HUES64 (cell line): ENCODE measurements around the gene PGAP3.
"Not testable (repeated sequence)": the region's sequence is repeated elsewhere in the genome, so short reads cannot be mapped to it uniquely, and the experiment has no call there.

Experiments used
- H3K27ac ChIP-seq: 2 replicates; pipeline ENCODE4 v1.7.0; 2013; ENCODE audit warnings: low read depth, low read length, inconsistent platforms
- H3K27me3 ChIP-seq: 2 replicates; pipeline ENCODE4 v1.6.1; 2013; ENCODE audit warnings: mild to moderate bottlenecking, low read length; ENCODE audit not compliant: insufficient read depth
- H3K36me3 ChIP-seq: 2 replicates; pipeline ENCODE4 v1.6.1; 2013; ENCODE audit warnings: mild to moderate bottlenecking, low read length; ENCODE audit not compliant: insufficient read depth
- H3K4me1 ChIP-seq: 2 replicates; pipeline ENCODE4 v1.6.1; 2013; ENCODE audit warnings: mild to moderate bottlenecking, low read length, moderate library complexity; ENCODE audit not compliant: insufficient read depth
- H3K4me3 ChIP-seq: 2 replicates; pipeline ENCODE4 v1.5.1; 2013; ENCODE audit warnings: mild to moderate bottlenecking, low read length, moderate library complexity
- H3K9ac ChIP-seq: 2 replicates; pipeline ENCODE4 v1.6.1; 2013; ENCODE audit warnings: mild to moderate bottlenecking, low read depth, low read length
- H3K9me3 ChIP-seq: 2 replicates; pipeline ENCODE4 v1.6.1; 2013; ENCODE audit warnings: low read depth, low read length; ENCODE audit not compliant: insufficient read depth
- WGBS: fragments of 150-250, 120-280 bp; methylation state at CpG from one replicate; pipeline ENCODE4 v1.1.7; 2013; ENCODE audit warnings: missing lambda C conversion rate; 5-methylcytosine and 5-hydroxymethylcytosine counted together

PGAP3 gene

DNA sequence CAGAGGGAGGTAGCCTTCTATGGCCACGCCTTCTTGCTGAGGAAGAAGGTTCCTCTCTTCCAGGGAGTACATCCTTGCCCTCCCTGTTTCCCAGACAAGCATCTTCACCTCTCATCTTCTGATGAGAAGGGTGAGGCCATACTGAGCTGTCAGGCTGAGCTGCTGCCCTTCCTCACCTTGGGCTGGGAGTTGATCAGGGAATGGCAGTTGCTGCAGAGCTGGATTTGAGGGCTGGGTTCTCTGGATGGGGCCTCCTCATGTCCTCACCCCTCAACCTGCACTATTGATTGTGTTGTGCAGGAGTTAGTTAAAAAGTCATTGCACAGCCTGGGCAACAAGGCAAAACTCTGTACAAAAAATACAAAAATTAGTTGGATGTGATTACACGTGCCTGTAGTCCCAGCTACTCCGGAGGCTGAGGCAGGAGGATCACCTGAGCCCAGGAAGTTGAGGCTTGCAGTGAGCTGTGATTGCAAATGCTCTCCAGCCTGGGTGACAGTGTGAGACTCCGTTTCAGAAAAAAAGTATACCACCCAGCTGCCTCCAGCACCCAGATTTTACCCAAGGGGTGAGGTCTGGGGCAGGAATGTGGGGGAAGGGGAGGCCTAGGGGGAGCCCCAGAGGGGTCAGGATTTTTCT is 14.0 kb upstream of the PGAP3 start:
- H3K4me1 ChIP-seq = peaks cover 39% of the 10 kb centered on the region
- H3K27me3 ChIP-seq = no peaks in the 10 kb centered on the region
- peak overlapping the region; percentile 82; the same call in 1 of the 2 replicates for H3K9ac ChIP-seq
- WGBS = 77% methylated on average over 4 of the region's 4 CpGs
- no peaks in the 10 kb centered on the region for H3K9me3 ChIP-seq
- H3K36me3 ChIP-seq = peaks cover 15% of the 10 kb centered on the region
- H3K4me3 ChIP-seq = peak overlapping the region; percentile 85
- H3K27ac ChIP-seq = no peak overlapping the region; the same call in 1 of the 2 replicates

DNA sequence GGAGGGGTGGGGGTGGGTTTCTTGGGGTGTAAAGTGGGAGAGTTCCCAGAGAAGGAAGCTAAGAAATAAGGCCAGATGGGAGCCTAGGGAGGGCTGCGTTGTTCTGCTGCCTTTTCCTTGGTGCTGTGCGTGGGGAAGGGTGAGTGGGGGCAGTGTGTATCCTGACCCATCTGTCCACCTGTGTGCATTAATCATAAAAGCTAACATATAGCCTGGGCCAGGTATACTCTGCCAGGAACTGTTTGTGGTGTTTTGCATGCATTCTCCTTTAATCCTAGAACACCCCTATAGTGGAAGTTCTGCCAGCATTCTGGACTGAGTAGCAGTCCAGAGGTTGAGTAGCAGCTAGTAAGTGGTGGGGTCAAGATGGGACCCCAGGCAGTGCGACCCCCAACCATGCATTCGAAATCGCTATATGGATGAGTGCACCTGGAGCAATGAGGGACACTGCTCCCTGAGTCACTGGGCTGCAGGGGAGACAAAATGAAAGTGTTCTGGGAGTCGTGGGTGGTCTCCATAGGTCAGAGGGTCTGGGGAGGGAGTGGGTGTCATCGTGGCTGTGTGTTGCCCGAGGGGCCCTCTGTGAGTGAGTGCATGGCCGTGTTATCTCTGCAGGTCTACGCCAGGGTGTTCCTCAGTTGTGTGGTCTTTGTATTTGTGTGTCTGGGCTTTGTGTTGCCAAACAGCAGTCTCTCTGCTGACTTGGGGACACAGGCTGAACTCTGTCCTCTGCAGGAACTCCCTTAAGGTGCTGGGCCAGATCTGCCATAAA is 13.3 kb upstream of the PGAP3 start:
- Histone ChIP-seq H3K9ac (peak overlapping the region; percentile 82), H3K4me3 (peak overlapping the region; percentile 85)
- 11% methylated on average over 10 of the region's 10 CpGs for WGBS

DNA sequence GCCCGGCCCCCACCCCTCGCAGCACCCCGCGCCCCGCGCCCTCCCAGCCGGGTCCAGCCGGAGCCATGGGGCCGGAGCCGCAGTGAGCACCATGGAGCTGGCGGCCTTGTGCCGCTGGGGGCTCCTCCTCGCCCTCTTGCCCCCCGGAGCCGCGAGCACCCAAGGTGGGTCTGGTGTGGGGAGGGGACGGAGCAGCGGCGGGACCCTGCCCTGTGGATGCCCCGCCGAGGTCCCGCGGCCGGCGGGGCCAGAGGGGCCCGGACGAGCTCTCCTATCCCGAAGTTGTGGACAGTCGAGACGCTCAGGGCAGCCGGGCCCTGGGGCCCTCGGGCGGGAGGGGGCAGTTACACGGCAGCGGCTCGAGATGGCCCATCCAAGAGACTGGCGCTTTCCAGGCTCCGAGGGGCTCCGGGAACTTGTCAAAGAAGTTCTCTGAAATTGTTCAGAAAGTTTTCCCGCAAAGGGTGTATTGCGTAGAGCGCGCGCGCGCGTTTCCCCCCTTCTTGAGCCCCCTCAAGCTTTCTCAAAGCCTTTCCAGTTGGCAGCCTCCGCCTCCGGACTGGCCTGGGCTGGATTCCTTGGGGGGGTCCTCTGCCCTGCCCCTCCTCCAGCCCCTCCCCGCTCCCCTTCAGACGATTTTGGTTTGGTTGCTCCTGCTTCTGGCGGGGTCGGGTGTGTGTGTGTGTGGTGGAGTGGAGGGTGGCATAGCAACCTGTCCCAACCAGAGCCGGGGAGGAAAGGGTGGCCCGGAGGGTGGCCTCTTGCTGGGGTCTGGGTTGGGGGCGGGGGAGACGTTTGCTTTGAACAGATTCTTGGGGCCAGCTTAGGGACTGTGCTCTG is 12.5 kb upstream of the PGAP3 start:
- Histone ChIP-seq H3K4me1 (peaks cover 45% of the 10 kb centered on the region), H3K4me3 (peak overlapping the region; percentile 85), H3K36me3 (peaks cover 5% of the 10 kb centered on the region), H3K9ac (peak overlapping the region; percentile 82), H3K27ac (peak overlapping the region; percentile 84), H3K27me3 (no peaks in the 10 kb centered on the region), H3K9me3 (no peaks in the 10 kb centered on the region)
- under 1% methylated on average over 55 of the region's 57 CpGs for WGBS

More for the DNA sequence above, 13.3 kb upstream of the PGAP3 start:
- Histone ChIP-seq H3K27me3 (no peaks in the 10 kb centered on the region), H3K4me1 (peaks cover 46% of the 10 kb centered on the region), H3K36me3 (peaks cover 8% of the 10 kb centered on the region), H3K27ac (no peak overlapping the region; the same call in 1 of the 2 replicates), H3K9me3 (no peaks in the 10 kb centered on the region)

DNA sequence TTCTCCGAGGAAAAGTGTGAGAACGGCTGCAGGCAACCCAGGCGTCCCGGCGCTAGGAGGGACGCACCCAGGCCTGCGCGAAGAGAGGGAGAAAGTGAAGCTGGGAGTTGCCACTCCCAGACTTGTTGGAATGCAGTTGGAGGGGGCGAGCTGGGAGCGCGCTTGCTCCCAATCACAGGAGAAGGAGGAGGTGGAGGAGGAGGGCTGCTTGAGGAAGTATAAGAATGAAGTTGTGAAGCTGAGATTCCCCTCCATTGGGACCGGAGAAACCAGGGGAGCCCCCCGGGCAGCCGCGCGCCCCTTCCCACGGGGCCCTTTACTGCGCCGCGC is 11.9 kb upstream of the PGAP3 start, which contains the start of gene ERBB2:
Gene ERBB2, plus strand, starts transcription at position 247 of the 330 bp plus-strand sequence. CDS start 175 bp downstream, outside the sequence.
- Histone ChIP-seq H3K36me3 (peaks cover 5% of the 10 kb centered on the region), H3K27me3 (no peaks in the 10 kb centered on the region), H3K4me1 (peaks cover 46% of the 10 kb centered on the region), H3K4me3 (peak within 1 kb of the TSS; percentile 85), H3K27ac (peak within 1 kb of the TSS; percentile 84), H3K9me3 (no peaks in the 10 kb centered on the region), H3K9ac (peak within 1 kb of the TSS; percentile 82)
- WGBS = under 1% methylated on average over 20 of the region's 20 CpGs

DNA sequence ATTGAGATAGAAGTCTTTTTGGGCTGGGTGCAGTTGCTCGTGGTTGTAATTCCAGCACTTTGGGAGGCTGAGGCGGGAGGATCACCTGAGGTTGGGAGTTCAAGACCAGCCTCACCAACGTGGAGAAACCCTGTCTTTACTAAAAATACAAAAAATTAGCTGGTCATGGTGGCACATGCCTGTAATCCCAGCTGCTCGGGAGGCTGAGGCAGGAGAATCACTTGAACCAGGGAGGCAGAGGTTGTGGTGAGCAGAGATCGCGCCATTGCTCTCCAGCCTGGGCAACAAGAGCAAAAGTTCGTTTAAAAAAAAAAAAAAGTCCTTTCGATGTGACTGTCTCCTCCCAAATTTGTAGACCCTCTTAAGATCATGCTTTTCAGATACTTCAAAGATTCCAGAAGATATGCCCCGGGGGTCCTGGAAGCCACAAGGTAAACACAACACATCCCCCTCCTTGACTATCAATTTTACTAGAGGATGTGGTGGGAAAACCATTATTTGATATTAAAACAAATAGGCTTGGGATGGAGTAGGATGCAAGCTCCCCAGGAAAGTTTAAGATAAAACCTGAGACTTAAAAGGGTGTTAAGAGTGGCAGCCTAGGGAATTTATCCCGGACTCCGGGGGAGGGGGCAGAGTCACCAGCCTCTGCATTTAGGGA is 11.4 kb upstream of the PGAP3 start:
- Histone ChIP-seq H3K9ac (peak overlapping the region; percentile 82), H3K27ac (peak overlapping the region; percentile 84), H3K4me3 (peak overlapping the region; percentile 85), H3K4me1 (peaks cover 46% of the 10 kb centered on the region)
- not testable (repeated sequence) for H3K27me3 ChIP-seq, H3K36me3 ChIP-seq, H3K9me3 ChIP-seq
- WGBS = 41% methylated on average over 11 of the region's 11 CpGs

DNA sequence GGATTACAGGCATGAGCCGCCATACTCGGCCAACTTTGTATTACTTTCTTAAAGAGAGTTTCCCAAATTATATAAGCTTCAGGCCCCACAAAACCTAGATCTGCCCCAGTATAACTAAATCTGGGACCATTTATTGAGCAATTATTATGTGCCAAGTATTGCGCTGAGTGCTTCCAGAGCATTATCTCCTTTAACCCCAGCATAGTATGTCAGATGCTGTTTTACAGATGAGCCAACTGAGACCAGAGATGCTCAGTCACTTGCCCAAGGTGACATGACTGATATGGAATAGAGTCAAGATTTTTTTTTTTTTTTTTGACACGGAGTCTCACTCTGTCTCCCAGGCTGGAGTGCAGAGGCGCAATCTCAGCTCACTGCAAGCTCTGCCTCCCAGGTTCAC is 10.1 kb upstream of the PGAP3 start:
- H3K9ac ChIP-seq = no peak overlapping the region
- H3K27me3 ChIP-seq = no peaks in the 10 kb centered on the region
- H3K4me1 ChIP-seq = peaks cover 41% of the 10 kb centered on the region
- H3K4me3 ChIP-seq = no peak overlapping the region
- peaks cover 4% of the 10 kb centered on the region for H3K36me3 ChIP-seq
- H3K9me3 ChIP-seq = no peaks in the 10 kb centered on the region
- WGBS = 95% methylated on average over 5 of the region's 5 CpGs
- H3K27ac ChIP-seq = no peak overlapping the region

DNA sequence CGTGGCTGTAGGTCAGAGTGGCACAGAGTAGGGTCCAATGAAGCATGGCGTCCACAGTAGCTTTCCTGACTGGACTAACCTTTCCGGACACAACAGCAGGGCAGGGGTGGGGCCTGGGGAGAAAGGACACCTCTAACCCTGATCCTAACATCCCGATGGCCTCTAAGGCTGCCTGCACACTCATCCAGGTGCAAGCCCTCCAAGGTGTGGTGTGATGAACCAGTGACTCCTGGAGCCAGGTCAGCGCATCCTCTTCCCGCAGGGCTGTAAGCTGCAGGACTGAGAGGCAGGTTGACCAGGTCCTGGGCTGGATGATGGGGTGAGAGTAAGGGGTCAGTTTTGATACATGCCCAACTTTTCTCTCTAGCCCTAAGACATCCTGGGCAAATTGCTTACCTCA is 8.9 kb upstream of the PGAP3 start:
- H3K27ac ChIP-seq = peak overlapping the region; percentile 68
- H3K4me1 ChIP-seq = peaks cover 31% of the 10 kb centered on the region
- H3K4me3 ChIP-seq = no peak overlapping the region
- WGBS = 68% methylated on average over 6 of the region's 6 CpGs
- no peaks in the 10 kb centered on the region for H3K9me3 ChIP-seq
- no peaks in the 10 kb centered on the region for H3K36me3 ChIP-seq
- H3K9ac ChIP-seq = no peak overlapping the region
- H3K27me3 ChIP-seq = no peaks in the 10 kb centered on the region

DNA sequence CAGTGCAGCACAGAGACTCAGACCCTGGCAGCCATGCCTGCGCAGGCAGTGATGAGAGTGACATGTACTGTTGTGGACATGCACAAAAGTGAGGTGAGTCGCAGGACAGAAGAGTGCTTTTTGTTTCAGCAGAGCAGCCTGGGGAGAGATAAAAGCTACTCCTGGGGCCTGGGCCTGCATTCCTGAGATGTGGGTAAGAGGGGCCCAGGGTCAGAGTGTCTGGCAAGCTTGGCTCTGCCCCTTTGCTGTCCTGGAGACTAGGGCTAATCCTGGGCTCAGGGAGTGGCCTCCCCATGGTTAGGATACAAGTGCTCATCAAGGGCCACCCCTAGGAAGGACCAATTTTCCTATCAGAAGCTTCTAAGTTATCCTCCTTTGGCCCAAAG is 7.2 kb upstream of the PGAP3 start:
- no peak overlapping the region for H3K4me3 ChIP-seq
- H3K9me3 ChIP-seq = no peaks in the 10 kb centered on the region
- no peaks in the 10 kb centered on the region for H3K36me3 ChIP-seq
- 68% methylated on average over 2 of the region's 2 CpGs for WGBS
- H3K27me3 ChIP-seq = no peaks in the 10 kb centered on the region
- peak overlapping the region; percentile 92 for H3K27ac ChIP-seq
- peak overlapping the region; percentile 9; the same call in 1 of the 2 replicates for H3K9ac ChIP-seq
- H3K4me1 ChIP-seq = peaks cover 35% of the 10 kb centered on the region

DNA sequence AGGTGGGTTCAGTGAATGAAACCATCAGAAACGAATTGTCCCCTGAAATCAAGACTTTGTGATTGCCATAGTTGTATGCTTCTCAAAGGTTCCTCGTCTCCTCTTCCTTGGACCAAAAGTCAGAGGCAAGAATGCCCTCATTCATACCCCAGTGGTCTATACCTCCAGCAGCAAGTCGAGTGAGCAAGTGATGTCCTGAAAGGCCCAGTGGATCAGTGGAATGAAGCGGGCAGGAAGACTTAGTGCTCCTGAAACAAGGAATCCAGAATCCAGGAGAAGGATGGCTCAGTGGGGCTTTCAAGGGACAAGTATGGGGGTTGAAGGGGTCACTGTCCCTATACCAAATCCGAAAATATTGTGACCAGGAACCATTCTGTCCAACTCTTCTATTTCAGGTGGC is 6.7 kb upstream of the PGAP3 start:
- Histone ChIP-seq H3K9ac (peak overlapping the region; percentile 9; the same call in 1 of the 2 replicates), H3K4me3 (no peak overlapping the region), H3K4me1 (peaks cover 40% of the 10 kb centered on the region), H3K27me3 (no peaks in the 10 kb centered on the region), H3K27ac (peak overlapping the region; percentile 92), H3K36me3 (no peaks in the 10 kb centered on the region), H3K9me3 (no peaks in the 10 kb centered on the region)
- WGBS = 88% methylated on average over 5 of the region's 5 CpGs

DNA sequence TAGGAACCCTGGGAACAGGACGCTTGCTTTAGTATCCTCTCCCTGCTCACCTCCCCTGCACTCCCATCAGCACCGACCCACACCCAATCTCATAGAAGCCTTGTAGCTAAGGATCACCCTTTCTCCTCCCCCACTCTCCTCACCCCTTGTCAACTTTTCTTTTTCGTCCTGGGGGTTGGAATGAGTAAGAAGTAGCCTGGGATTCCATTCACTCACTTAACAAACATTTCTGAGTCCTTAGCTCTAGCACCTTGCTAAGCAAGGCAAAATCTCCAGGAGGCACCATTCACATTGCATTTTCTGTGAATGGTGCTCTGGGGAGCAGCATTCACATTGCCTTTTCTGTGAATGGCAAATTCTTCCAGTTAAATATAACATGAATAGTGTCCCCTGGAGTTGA is 1.1 kb upstream of the PGAP3 start:
- H3K4me1 ChIP-seq = peaks cover 19% of the 10 kb centered on the region
- H3K9me3 ChIP-seq = no peaks in the 10 kb centered on the region
- 0% methylated on average over 2 of the region's 3 CpGs for WGBS
- H3K27ac ChIP-seq = peak overlapping the region; percentile 100
- peak overlapping the region; percentile 66 for H3K4me3 ChIP-seq
- peaks cover 6% of the 10 kb centered on the region; the same call in 1 of the 2 replicates for H3K36me3 ChIP-seq
- H3K27me3 ChIP-seq = no peaks in the 10 kb centered on the region
- peak overlapping the region; percentile 79 for H3K9ac ChIP-seq
